Tibial nerve (tissue), 3 donors: Measurements from ENCODE around the gene KLHL24.

Source experiments
- POLR2A ChIP-seq, 2 donors: fragments of 450-650 bp; IDR thresholded peaks; one replicate each; pipeline ENCODE4 v1.6.1; 2017; ENCODE audit warnings: antibody characterized with exemption in 2 of 2, mild to moderate bottlenecking in 2 of 2, moderate library complexity in 2 of 2
- TF ChIP-seq, protein P1 (sequence below), 5 experiments: fragments of 200-600 bp in 3 of 5; fragments of 450-650 bp in 2 of 5; sonication (generic) in 3 of 5; IDR thresholded peaks; one replicate each; pipeline ENCODE4 v1.5.1; 2016 to 2019; ENCODE audit warnings: antibody characterized with exemption in 5 of 5, mild to moderate bottlenecking in 3 of 5, moderate library complexity in 2 of 5

DNA sequence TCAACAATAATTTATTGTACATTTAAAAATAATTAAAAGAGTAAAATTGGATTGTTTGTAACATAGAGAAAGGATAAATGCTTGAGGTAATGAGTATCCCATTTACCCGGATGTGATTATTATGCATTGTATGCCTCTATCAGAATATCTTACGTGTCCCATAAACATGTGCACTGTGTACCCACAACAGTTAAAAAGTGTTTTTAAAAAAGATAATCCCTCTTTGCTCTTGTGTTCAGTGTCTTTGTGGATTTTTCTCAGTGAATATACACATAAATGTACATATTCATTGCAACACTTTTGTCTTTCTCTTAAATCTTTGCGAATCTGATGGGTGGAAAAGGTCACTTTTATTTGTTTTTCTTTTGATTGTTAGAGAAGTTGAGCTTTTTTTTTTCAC, 82.6 kb downstream of the KLHL24 start:
- TF ChIP-seq, protein P1, sequence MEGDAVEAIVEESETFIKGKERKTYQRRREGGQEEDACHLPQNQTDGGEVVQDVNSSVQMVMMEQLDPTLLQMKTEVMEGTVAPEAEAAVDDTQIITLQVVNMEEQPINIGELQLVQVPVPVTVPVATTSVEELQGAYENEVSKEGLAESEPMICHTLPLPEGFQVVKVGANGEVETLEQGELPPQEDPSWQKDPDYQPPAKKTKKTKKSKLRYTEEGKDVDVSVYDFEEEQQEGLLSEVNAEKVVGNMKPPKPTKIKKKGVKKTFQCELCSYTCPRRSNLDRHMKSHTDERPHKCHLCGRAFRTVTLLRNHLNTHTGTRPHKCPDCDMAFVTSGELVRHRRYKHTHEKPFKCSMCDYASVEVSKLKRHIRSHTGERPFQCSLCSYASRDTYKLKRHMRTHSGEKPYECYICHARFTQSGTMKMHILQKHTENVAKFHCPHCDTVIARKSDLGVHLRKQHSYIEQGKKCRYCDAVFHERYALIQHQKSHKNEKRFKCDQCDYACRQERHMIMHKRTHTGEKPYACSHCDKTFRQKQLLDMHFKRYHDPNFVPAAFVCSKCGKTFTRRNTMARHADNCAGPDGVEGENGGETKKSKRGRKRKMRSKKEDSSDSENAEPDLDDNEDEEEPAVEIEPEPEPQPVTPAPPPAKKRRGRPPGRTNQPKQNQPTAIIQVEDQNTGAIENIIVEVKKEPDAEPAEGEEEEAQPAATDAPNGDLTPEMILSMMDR (IDR thresholded peaks at IDR 0.05), result no peak
- no peak for TF ChIP-seq POLR2A (IDR thresholded peaks at IDR 0.05)
